HEK293T (cell line): Measurements from ENCODE around the gene BCL2L1.

ENCODE experiments used
- CTCF ChIA-PET: fragments of 350-600 bp; formaldehyde crosslinking; extraction: SDS; loops from one replicate; lab custom pipeline; 2021; ENCODE audit warnings: antibody characterized with exemption, inconsistent platforms; lab: Yijun Ruan, JAX
- POLR2A ChIA-PET: fragments of 350-600 bp; formaldehyde crosslinking; extraction: SDS; loops from one replicate; lab custom pipeline; 2020; ENCODE audit warnings: antibody characterized with exemption, inconsistent platforms; lab: Yijun Ruan, JAX
- DNase-seq: peaks from one replicate; pipeline ENCODE4 v3.0.0; 2012; ENCODE audit warnings: mixed read lengths; ENCODE audit errors: extremely low spot score
- ARNT ChIP-seq: fragments of 450-650 bp; IDR thresholded peaks from 2 replicates; pipeline ENCODE4 v1.6.1; 2017; ENCODE audit warnings: mild to moderate bottlenecking
- BHLHE40 ChIP-seq: fragments of 450-650 bp; IDR thresholded peaks from 2 replicates; pipeline ENCODE4 v1.6.1; 2016; ENCODE audit warnings: mild to moderate bottlenecking, moderate library complexity, borderline replicate concordance
- CTBP1 ChIP-seq: fragments of 450-650 bp; IDR thresholded peaks from 2 replicates; pipeline ENCODE4 v1.6.1; 2016; ENCODE audit warnings: borderline replicate concordance
- ELF4 ChIP-seq: fragments of 450-650 bp; IDR thresholded peaks from 2 replicates; pipeline ENCODE4 v1.6.1; 2017; ENCODE audit warnings: antibody characterized with exemption
- FOXA1 ChIP-seq: fragments of 450-650 bp; IDR thresholded peaks from 2 replicates; pipeline ENCODE4 v1.6.1; 2016; ENCODE audit warnings: mild to moderate bottlenecking
- FOXK2 ChIP-seq: fragments of 450-650 bp; IDR thresholded peaks from 2 replicates; pipeline ENCODE4 v1.6.1; 2016; ENCODE audit warnings: mild to moderate bottlenecking
- FOXM1 ChIP-seq: fragments of 450-650 bp; IDR thresholded peaks from 2 replicates; pipeline ENCODE4 v1.6.1; 2017; ENCODE audit warnings: mild to moderate bottlenecking, borderline replicate concordance
- HDGF ChIP-seq: fragments of 450-650 bp; IDR thresholded peaks from 2 replicates; pipeline ENCODE4 v1.6.1; 2017; ENCODE audit warnings: antibody characterized with exemption, borderline replicate concordance
- L3MBTL2 ChIP-seq: fragments of 450-650 bp; conservative IDR thresholded peaks from 2 replicates; pipeline ENCODE4 v1.6.1; 2016; ENCODE audit warnings: mild to moderate bottlenecking
- LEF1 ChIP-seq: fragments of 450-650 bp; IDR thresholded peaks from 2 replicates; pipeline ENCODE4 v1.6.1; 2017; ENCODE audit warnings: mild to moderate bottlenecking, borderline replicate concordance
- NFRKB ChIP-seq: fragments of 450-650 bp; IDR thresholded peaks from 2 replicates; pipeline ENCODE4 v1.6.1; 2016; ENCODE audit warnings: mild to moderate bottlenecking, moderate library complexity
- PKNOX1 ChIP-seq: fragments of 450-650 bp; IDR thresholded peaks from 2 replicates; pipeline ENCODE4 v1.6.1; 2016
- SP1 ChIP-seq: fragments of 450-650 bp; IDR thresholded peaks from 2 replicates; pipeline ENCODE4 v1.6.1; 2017
- SUZ12 ChIP-seq: fragments of 450-650 bp; IDR thresholded peaks from 2 replicates; pipeline ENCODE4 v1.6.1; 2016; ENCODE audit warnings: mild to moderate bottlenecking
- TARDBP ChIP-seq: fragments of 450-650 bp; IDR thresholded peaks from 2 replicates; pipeline ENCODE4 v1.6.1; 2016
- ZNF384 ChIP-seq: fragments of 450-650 bp; IDR thresholded peaks from 2 replicates; pipeline ENCODE4 v1.6.1; 2016

The BCL2L1 gene

GRCh38 chr20:31638816-31639215, 83.9 kb downstream of the BCL2L1 start:
- DNase-seq = no peak
- ChIA-PET CTCF (interaction anchor here (1.4 kb wide), 1 partner anchor 85 kb away, joined by 3 read pairs; no protein-coding TSS in a partner anchor), POLR2A (no interaction called here)
- no peak for TF ChIP-seq TARDBP
- TF ChIP-seq FOXM1 = no peak
- no peak for TF ChIP-seq PKNOX1
- no peak for TF ChIP-seq L3MBTL2
- TF ChIP-seq ARNT = no peak
- TF ChIP-seq HDGF = no peak
- no peak for TF ChIP-seq SUZ12
- TF ChIP-seq ZNF384 = no peak
- TF ChIP-seq BHLHE40 = no peak
- TF ChIP-seq FOXK2 = no peak
- TF ChIP-seq LEF1 = no peak
- TF ChIP-seq NFRKB = no peak
- TF ChIP-seq SP1 = no peak
- no peak for TF ChIP-seq CTBP1
- TF ChIP-seq ELF4 = no peak

- TF ChIP-seq CTBP1 = no peak
- TF ChIP-seq SP1 = no peak
- TF ChIP-seq ARNT = no peak
- TF ChIP-seq PKNOX1 = no peak
- no peak for TF ChIP-seq SUZ12
- TF ChIP-seq BHLHE40 = no peak
- ChIA-PET POLR2A (no interaction called here), CTCF (no interaction called here)
- DNase-seq = no peak
These were observed 84.4 kb downstream of the BCL2L1 start for GRCh38 chr20:31638317-31638716.

- ChIA-PET POLR2A (no interaction called here), CTCF (no interaction called here)
- TF ChIP-seq TARDBP = no peak
- TF ChIP-seq ARNT = no peak
- TF ChIP-seq BHLHE40 = no peak
- TF ChIP-seq ELF4 = no peak
- no peak for TF ChIP-seq FOXM1
- TF ChIP-seq ZNF384 = no peak
- no peak for TF ChIP-seq SP1
- TF ChIP-seq HDGF = no peak
- TF ChIP-seq FOXA1 = no peak
- TF ChIP-seq NFRKB = no peak
- TF ChIP-seq PKNOX1 = no peak
- no peak for TF ChIP-seq FOXK2
- TF ChIP-seq L3MBTL2 = no peak
- TF ChIP-seq LEF1 = no peak
- TF ChIP-seq CTBP1 = no peak
- no peak for TF ChIP-seq SUZ12
- DNase-seq = no peak
These were observed 85.0 kb downstream of the BCL2L1 start, which contains the start of gene COX4I2 for GRCh38 chr20:31637660-31638059. Gene COX4I2, plus strand, starts transcription at chr20:31637912. Its CDS starts 1,106 bp downstream, at chr20:31639018.

GRCh38 chr20:31633339-31633914, 89.2 kb downstream of the BCL2L1 start:
- DNase-seq = no peak
- ChIA-PET POLR2A (interaction anchor here (0.6 to 2.8 kb wide), 4 partner anchors 28 to 106 kb away, joined by 3 to 22 read pairs (median 6); partner anchors contain the start of genes BCL2L1, ID1 and TPX2), CTCF (interaction anchor here (0.6 to 2.6 kb wide), 15 partner anchors 8 to 168 kb away, joined by 3 to 28 read pairs (median 4); no protein-coding TSS in a partner anchor)
- TF ChIP-seq LEF1 (no peak), FOXA1 (no peak), SUZ12 (no peak), NFRKB (no peak), SP1 (no peak), PKNOX1 (no peak), ARNT (no peak), ELF4 (no peak), L3MBTL2 (no peak)

- no peak for DNase-seq
- ChIA-PET CTCF (interaction anchor here (1.5 to 2.6 kb wide), 3 partner anchors 20 to 90 kb away, joined by 3 to 22 read pairs (median 8); partner anchors contain the start of gene BCL2L1), POLR2A (interaction anchor here (2.8 kb wide), 1 partner anchor 90 kb away, joined by 22 read pairs; the partner anchor contains the start of gene BCL2L1)
- no peak for TF ChIP-seq L3MBTL2
- no peak for TF ChIP-seq BHLHE40
- no peak for TF ChIP-seq TARDBP
- TF ChIP-seq PKNOX1 = no peak
- TF ChIP-seq SP1 = no peak
- TF ChIP-seq ZNF384 = no peak
- no peak for TF ChIP-seq CTBP1
- TF ChIP-seq SUZ12 = no peak
- TF ChIP-seq LEF1 = no peak
- TF ChIP-seq HDGF = no peak
These were observed 89.9 kb downstream of the BCL2L1 start for GRCh38 chr20:31632548-31633338.
